HEK293T (cell line): Measurements from ENCODE around the gene QSOX1.

ENCODE experiments used
- BHLHE40 ChIP-seq: fragments of 450-650 bp; IDR thresholded peaks from 2 replicates; pipeline ENCODE4 v1.6.1; 2016; ENCODE audit warnings: mild to moderate bottlenecking, moderate library complexity, borderline replicate concordance
- CTBP1 ChIP-seq: fragments of 450-650 bp; IDR thresholded peaks from 2 replicates; pipeline ENCODE4 v1.6.1; 2016; ENCODE audit warnings: borderline replicate concordance
- HDGF ChIP-seq: fragments of 450-650 bp; IDR thresholded peaks from 2 replicates; pipeline ENCODE4 v1.6.1; 2017; ENCODE audit warnings: antibody characterized with exemption, borderline replicate concordance
- LEF1 ChIP-seq: fragments of 450-650 bp; IDR thresholded peaks from 2 replicates; pipeline ENCODE4 v1.6.1; 2017; ENCODE audit warnings: mild to moderate bottlenecking, borderline replicate concordance
- NFRKB ChIP-seq: fragments of 450-650 bp; IDR thresholded peaks from 2 replicates; pipeline ENCODE4 v1.6.1; 2016; ENCODE audit warnings: mild to moderate bottlenecking, moderate library complexity
- SP1 ChIP-seq: fragments of 450-650 bp; IDR thresholded peaks from 2 replicates; pipeline ENCODE4 v1.6.1; 2017
- SUZ12 ChIP-seq: fragments of 450-650 bp; IDR thresholded peaks from 2 replicates; pipeline ENCODE4 v1.6.1; 2016; ENCODE audit warnings: mild to moderate bottlenecking
- TARDBP ChIP-seq: fragments of 450-650 bp; IDR thresholded peaks from 2 replicates; pipeline ENCODE4 v1.6.1; 2016
- TF ChIP-seq, protein P1 (sequence below): fragments of 450-650 bp; IDR thresholded peaks from 2 replicates; pipeline ENCODE4 v1.6.1; 2016

DNA sequence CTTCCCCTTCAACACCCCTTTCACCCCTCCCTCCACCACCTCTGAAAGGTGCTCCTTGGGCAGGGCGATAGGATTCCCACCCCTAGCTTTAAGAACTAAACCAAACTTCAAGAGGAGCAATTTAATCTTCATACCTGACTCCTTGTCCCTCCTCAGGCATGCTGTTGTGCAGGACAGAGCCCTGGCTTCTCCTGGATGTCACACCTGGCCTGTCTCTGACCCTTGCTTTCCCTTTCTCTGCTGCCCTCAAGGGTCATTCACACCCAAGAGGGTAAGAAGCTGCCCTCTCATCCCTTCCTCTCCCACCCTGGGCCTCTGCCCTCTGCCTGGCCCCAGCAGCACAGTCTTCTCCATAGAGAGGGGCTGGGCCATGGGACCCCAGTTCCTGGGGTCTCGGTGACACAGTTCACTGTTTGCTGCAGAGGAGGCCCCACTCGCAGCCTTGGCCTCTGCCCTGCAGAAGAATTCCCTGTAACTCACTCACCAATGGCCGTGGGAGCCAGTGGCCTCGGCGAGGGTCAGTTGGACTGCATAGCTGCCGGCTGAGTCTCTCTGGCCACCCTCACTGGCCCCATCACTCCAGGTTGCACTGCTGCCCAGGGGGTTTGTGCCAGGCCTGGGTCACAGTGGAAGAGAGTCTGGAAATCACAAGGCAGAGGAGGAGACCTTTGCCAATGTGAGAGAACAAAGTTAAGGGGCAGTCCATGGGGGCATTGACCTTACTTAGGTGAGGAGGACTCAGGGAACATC lies 47.0 kb downstream of the QSOX1 start:
- TF ChIP-seq NFRKB (no peak), CTBP1 (no peak), SUZ12 (no peak), HDGF (no peak), LEF1 (no peak), TARDBP (no peak), BHLHE40 (no peak), SP1 (no peak)
- TF ChIP-seq, protein P1, sequence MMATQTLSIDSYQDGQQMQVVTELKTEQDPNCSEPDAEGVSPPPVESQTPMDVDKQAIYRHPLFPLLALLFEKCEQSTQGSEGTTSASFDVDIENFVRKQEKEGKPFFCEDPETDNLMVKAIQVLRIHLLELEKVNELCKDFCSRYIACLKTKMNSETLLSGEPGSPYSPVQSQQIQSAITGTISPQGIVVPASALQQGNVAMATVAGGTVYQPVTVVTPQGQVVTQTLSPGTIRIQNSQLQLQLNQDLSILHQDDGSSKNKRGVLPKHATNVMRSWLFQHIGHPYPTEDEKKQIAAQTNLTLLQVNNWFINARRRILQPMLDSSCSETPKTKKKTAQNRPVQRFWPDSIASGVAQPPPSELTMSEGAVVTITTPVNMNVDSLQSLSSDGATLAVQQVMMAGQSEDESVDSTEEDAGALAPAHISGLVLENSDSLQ = no peak
